Activated naive CD4-positive, alpha-beta T cell treated with anti-CD3 and anti-CD28 coated beads, Interleukin-2, amount 50 U/mL, for 16 hours (primary cell): Measurements from ENCODE around the gene VENTX.

Source experiments
- DNase-seq: peaks from one replicate; pipeline ENCODE4 v3.0.0-alpha.2; 2020

The VENTX gene

DNA sequence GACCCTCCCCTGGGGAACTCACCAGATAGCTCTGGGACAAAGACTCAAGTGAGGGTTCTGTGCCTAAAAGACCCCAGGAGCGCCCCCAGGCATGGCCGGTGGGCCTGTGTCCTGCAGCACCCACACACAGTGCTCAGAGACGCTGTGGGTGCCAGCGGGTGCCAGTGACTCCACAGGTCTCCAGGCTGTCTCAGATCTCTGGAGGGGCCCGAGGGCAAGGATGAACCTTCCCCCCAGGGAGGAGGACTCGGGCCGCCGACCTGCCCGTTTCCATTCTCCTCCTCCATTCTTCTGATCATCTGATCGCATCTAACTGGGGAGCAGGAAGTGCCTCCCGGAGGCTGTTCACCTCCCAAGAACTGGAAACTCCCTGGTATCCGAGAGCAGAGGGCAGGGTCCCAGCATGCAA is 38.0 kb downstream of the VENTX start:
- DNase-seq: peak; percentile 42

DNA sequence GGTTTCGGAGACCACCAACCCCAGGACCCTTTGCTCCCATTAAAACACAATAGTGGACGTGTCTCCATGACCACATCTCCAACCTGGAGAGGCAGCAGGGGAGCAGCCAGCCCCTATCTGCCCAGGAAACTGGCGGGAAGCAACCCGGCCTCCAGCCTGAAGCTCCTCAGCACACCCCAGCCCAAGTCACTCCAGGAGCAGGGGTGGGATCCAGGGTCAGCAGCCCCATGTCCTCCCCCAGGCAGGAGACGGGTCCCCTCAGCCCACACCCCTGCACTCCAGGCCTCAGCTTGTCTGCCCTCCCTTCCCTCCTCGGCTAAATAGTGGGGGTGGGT is 38.4 kb downstream of the VENTX start:
- DNase-seq: no peak

DNA sequence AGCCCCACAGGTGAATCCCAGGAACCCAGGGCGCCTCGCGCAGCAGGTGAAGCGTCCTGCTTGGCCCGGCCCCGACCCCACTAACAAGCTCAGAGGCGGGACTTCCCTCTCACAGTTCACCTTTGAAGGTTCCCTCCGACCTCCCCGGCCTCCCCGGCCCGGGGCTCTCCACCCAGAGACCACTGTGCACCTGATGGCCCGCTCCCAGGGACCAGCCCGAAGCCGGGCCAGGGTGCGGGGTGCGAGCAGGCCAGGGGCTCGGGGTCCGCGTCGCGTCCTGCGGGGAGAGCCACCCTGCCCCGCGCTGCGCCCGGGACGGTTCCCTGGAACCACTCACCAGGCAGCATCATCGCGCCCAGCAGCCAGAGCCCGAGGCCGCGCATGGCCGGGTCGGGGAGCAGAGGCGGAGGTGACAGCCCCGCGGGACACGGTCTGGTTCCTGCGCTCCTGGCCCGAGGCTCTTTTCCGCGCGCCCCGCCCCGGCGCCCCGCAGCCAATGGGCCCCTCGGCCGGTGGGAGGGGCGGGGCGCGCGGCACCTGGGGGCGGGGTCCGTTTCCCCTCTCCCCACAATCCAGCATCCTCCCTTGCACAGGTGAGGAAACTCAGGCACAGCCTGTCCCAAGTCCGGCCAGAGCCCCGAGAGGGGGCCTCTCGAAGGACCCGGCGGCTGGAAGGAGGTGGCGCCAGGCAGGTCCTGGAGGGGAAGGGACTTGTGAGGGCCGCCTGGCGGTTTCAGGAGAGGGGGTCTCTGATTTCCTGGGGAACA is 39.0 kb downstream of the VENTX start, which contains the start of gene ADAM8:
Gene ADAM8, minus strand, starts transcription at position 434 of the 767 bp plus-strand sequence. Its CDS starts 51 bp downstream, at position 383.
- DNase-seq: peak; percentile 66

DNA sequence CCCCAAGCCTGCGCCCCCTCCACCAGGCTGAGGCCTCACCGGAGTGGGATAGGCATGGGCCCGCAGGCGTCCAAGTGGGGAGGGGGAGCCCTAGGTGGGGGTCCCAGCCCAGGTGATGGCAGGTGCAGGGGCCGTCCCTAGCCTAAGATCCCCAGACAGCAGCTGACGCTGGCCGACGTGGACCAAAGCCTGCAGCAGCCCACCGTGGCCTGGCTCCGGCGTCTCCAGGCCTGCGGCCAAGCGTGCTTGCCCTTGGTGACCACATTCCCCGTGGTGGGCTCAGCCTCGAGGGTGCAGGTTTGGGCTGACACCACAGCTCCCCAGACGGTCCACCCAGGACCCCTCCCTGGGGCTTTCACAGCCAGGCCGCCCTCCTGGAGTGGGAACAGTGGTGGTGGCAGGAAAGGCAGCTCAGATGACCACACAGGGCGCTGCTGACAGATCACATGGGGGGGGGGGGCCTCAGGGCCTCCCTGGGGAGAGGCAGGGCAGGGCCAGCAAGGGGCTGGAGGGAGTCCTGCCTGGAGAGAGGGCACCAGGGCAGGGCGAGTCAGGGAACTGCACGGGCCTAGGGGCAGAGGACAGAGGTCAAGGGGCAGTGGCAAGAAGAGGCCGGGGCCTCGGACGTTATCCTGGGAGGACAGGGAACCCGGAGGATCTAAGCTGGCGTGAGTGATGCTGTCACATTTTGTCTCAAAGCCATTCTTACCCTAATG is 39.8 kb downstream of the VENTX start:
- DNase-seq: no peak

DNA sequence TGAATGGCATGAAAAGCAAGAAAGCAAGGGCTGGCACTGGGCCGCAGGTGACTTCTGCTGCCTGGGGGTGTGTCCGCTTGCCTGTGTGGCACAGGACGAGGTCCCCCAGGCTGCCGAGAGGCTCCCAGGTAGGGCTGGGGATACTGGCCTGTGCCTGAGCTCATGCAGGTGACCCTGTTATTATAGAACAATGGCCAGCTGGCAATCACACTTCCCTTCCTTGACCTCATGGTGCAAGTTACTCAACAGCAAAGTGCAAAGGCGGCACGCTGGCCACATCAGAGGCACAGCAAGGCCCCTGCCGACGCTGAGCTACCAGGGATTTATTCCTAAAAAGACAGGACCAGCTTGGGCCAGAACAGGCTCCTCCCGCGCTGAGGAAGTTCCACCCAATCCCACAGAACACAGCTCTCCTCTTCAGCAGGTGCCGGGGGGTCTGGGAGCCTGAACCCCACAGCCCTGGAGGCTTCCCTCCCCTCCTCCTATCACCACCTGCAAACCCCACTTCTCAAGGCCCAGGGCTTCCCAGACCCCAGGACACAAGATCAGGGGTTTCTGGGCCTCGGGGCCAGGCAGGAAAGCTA is 40.4 kb downstream of the VENTX start:
- DNase-seq: no peak

DNA sequence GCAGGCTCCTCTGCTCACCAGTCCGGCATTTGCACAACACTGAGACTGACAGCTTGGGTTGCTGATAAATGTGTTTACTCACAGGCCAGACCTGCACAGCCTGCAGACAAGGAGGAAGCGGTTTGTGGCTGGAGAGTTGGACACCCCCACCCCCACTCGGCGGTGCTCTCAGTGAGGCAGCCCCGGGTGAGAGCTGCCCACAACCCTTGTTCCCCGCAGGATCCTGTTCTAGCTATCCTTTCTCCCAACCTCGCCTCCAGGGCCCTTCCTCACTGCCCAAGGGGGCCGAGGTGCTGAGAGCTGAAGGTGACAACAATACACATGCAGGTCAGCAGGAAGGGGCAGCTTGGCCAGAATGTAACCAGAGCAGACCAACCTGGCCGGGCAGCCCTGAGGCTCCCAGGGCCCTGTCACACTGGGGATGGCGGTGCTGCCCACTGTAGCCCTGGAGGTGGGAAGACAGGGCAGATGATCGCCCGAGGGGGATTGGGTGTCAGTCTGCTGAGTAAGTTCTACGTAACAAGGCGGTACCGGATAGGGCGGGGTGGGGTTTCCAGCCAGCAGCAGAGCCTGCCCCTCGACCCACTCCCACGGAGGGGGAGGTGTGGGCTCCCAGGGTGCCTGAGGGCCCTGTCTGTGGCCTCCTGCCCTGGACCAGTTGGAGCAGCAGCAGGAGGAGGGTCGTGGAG is 41.1 kb downstream of the VENTX start:
- DNase-seq: no peak

DNA sequence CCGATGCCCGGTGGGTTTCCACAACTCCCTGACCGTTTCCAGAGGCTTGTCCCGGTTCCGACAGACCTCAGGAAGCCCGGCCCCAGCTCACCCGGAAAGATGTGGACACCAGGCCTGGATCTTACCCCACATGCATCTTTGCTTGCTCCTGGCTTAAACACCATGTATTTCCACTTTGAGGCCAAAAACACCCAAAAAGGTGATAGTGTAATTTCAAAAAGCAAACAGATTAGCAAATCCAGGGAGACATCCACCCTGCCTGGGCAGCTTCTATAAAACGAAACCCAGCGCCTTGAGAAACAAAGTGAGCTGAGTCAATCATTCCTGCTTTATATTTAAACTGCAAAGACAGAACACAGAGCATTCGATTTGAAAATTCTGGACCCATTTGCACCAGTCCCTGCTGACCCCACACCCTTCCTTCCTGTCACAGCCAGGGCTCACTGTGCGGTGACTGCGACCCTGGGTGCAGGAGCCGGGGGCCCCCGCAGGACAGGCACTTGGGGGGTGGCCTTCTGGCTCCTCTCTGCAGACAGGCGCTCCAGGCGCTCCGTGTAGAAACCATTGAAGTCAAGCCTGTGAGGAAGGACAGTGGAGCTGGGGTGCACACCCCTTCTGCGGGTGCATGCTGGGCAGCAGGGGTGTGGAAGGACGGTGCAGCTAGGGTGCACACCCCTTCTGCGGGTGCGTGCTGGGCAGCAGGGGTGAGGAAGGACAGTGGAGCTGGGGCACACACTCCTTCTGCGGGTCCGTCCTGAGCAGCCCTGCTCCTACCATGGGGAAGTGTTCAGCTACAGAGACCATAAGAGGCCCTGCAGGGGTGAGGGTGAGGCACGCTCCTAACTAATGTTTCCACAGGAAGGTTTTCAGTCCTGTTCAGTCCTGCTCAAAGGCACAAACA is 41.9 kb downstream of the VENTX start:
- DNase-seq: no peak

DNA sequence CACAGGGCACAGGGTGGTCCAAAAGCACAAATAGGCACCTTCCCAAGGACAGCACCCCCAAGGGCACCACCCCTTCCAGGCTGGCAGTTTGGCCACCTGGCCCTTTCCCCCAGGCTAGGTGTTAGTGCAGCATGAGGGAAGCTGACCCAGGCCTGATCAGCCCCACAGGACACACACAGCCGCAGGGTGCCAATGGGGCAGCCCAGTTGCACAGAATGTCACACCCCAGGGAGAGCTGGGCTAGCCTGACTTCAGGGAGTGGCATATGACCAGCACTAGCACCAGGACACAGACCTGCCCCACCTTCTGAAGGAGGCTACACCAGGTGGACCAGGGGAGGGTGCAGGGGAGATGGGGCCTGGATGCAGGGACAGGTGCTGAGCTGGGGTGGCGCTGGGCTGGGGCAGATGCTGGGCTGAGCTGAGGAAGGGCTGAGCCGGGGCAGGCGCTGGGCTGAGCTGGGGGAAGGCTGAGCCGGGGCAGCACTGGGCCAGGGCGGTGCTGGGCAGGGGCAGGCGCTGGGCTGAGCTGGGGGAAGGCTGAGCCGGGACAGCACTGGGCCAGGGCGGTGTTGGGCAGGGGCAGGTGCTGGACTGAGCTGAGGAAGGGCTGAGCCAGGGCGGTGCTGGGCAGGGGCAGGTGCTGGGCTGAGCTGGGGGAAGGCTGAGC is 42.9 kb downstream of the VENTX start:
- DNase-seq: no peak

DNA sequence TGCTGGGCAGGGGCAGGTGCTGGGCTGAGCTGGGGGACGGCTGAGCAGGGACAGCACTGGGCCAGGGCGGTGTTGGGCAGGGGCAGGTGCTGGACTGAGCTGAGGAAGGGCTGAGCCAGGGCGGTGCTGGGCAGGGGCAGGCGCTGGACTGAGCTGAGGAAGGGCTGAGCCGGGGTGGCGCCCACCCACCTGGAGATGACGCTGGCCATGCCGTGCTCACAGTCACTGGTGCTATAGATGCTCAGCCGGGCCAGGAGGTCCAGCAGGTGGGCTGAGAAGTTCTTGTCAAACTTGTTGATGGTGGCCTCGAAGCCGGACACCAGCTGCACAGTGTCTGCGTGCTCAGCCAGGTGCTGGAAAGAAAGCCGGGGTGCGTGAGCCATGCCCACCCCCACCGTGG is 43.4 kb downstream of the VENTX start:
- DNase-seq: no peak

DNA sequence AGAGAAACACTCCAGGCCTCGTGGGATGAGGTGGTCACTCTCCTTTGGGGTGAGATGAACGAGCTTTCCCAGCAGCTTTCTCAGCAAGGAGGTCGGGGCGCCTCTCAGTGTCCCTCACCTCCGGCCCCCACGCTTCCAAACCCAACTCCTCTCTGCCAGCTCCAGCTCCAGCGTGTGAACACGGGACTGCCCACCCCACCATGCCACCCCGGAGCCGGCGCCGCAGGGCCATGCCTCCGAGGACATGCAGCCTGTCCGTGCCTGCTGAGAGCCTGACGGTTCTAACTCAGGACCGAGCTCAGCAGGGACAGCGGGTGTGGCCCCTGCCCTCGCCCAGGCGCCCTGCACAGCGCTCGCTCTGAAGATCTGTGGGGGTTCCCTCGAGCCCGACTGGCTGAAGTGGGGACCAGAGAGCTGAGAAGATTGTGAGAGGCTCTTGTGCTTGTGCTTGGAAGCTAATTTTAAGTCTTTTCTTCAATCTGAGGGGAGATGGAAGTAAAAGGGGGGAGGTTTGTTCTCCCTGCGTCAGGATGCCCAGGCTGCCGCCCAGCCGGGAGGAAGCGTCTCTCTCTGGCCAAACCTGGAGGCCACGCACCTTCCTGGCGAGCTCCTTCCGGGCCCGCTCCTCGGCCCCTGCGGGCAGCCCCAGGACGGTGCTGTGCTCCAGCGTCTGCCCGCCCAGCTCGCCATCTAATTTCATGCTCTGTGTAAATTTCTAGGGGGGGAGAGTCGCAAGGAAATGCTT is 44.1 kb downstream of the VENTX start:
- no peak for DNase-seq

DNA sequence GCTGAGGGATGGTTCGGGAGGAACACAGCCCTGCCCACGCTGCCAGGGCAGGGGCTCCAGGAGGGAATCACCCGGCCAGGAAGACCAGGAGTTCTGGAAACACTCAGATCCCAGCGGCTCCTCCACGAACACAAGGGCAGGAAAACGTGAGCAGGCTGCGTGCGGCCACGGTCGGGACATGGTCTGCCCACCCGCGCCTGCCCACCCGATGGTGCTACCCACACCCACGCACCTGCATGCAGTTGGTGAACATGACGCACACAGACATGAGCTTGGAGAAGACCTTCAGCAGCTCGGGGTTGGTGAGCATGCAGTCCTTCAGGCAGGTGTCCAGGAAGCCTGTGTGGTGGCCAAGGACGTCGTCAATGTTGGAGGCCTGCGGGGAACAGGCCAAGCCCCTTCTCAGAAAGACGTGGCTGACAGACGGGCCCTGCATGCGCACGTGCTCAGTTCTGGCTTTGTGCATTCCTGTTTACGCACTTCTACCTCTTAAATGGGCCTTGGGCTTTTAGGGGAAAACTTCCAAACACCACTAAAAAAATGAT is 45.3 kb downstream of the VENTX start:
- no peak for DNase-seq

DNA sequence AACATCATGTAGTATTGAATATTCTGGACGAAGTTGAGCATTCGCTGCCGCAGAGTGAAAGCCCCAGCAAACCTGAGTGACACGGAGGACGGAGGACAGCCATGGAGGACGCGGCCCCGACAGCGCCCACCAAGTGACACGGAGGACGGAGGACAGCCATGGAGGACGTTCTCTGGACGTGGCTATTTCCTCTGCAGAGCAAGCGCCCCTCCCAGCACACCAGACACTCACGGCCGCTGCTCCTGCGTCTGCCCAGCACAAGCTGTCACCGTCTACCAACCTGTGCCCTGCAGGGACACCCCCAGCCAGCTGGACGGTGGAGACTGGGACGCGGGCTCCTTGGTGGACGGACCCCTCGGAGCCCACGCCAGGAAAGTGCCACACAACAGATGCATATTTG is 46.3 kb downstream of the VENTX start:
- DNase-seq: no peak

DNA sequence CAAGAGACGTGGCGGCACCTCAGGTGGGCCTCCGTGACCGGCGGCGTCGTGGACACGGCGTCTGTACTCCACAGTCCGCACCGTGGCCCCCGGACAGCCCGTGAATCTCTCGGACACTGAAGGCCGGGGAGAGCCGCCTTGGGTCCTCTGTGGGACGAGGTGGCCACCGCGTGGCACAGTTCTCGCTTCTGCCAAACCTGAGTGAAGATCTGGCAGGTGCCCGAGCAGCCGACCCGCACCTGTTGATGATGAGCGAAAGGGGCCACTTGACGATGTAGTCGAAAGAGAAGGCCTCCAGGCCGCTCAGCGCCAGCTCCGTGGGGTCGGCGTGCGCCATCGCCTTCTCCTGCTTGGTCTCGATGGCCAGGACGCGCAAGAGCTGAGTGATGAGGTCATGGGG is 47.6 kb downstream of the VENTX start:
- DNase-seq: no peak

DNA sequence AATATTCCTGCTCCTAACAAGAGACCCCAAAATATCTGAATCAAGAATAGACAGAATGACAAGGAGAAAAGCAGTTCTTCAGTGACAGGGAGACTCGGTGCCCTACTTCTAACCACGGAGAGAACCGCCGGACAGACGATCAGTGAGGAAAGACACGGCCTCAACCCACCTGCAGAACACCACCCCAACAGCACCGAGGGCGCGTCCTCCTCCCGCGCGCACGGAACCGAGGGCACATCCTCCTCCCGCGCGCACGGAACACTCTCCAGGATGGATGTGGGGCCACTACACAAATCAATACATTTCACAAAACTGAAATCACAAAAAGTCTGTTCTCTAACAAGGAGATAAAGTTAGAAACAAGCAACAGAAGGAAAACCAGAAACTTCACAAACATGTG is 48.7 kb downstream of the VENTX start:
- DNase-seq: no peak

DNA sequence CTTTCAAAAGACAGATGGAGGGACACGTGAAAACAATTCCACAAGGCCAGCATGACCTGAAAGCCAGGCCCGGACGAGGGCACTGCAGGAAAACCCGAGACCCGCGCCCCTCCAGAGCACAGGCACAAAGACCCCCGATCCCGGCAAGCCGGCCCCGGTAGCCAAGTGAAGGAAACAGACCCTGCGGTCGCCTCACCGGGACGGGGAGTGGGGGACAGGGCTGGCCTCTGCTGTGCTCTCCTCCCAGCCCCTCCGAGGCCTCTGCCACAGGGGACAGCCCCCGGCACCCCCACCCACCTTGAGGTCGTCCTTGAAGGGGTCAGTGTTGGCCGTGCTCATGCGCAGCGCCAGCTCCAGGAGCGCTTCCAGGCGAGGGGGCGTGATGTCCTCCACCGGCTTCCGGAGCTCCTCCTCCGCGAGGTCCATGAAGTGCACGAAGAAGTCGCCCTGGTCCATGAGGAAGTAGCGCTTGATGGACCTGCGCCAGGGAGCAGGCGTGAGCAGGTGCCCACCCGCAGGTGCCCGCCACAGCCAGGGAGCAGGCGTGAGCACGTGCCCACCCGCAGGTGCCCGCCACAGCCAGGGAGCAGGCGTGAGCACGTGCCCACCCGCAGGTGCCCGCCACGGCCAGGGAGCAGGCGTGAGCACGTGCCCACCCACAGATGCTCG is 50.3 kb downstream of the VENTX start:
- no peak for DNase-seq

DNA sequence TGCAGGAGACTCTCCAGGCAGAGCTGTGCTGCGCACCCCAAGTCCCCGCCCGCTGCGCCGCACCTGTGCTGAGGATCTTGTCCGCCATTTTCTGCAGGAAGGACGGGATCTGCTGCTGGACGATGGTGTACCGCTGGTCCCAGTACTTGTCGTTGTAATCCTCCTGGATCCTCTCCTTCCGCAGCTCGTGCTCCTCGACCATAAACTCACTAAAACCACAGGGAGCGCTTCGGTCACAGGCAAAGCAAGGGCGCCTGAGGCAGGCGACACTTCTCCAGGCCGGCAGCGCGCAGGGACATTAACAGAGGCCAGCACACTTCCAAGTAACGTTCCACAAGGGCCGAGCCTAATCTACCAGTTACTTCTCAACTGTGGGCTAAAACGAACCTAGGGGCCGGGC is 52.1 kb downstream of the VENTX start:
- no peak for DNase-seq
